ENCODE measurements around the gene EIF4A2. TPM values are rescaled to one million over a fixed set of nuclear protein-coding genes. Genes with fewer than 3 reads are reported as not detected.
A peak's percentile ranks its signal among the peaks of the same experiment; 100 is the strongest.
"Not testable (repeated sequence)": the region's sequence is repeated elsewhere in the genome, so short reads cannot be mapped to it uniquely, and the experiment has no call there.

The EIF4A2 gene
- total RNA-seq, 1 experiment from 2014 or later: 523 TPM

DNA sequence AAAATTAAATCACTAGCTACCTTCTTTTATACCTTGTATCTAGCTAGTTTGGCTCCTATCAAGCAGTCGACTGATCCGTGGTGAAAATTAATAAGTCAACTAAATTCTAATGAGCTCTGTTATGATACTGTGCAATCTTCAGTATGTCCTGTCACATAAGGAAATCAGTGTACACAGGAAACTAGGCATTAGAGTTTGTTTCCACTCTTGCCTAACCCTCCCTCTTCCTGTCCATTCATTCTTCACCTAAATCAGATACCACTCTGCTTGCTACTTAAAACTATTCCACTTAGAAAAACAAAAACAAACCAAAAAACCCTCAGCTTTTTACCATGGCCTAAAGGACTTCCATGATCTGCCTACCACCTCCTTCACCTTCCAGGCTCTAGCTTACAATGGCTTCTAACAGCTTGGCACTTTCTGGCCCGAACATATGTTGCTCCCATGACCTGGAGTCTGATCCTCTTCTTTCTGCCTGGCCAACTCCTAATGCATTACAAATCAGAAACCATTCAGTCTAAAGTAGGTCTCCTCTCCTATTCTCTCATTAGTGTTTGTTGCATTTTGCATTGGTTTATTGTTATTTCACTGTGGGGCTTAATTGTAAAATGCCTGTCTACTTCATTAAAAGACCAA, 15.0 kb downstream of the EIF4A2 start:
- no peaks in the 10 kb centered on the region for H3K27me3 ChIP-seq (ENCODE audit: control insufficient read depth, insufficient read depth, low read length)
- peaks cover 37% of the 10 kb centered on the region for H3K36me3 ChIP-seq (replicated peaks; ENCODE audit: control insufficient read depth, insufficient read depth, low read length)
- DNase-seq: no peak
- H3K4me3 ChIP-seq (ENCODE audit: insufficient read depth, low read depth, low read length): no peak overlapping the region

DNA sequence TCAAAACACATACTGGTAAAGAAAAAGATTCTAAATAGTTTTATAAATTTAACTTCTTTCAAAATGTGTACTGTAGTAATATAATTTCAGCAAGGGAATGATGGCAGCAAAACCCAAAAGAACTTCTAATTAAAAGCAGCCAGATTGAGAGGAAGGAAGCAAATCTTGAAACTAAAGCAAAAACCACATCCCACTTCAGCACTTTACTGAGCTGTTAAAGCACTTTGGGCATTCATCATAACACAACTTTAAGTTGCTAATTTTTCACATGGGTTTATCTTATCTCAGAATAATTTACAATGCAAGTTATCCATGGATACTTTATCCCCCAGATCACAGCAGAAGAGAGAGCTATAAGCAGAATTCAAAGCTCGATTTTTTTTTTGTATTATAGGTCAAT, 16.9 kb downstream of the EIF4A2 start:
- DNase-seq: no peak
- Histone ChIP-seq H3K36me3 (replicated peaks; ENCODE audit: control insufficient read depth, insufficient read depth, low read length) (peaks cover 31% of the 10 kb centered on the region), H3K27me3 (ENCODE audit: control insufficient read depth, insufficient read depth, low read length) (no peaks in the 10 kb centered on the region)

DNA sequence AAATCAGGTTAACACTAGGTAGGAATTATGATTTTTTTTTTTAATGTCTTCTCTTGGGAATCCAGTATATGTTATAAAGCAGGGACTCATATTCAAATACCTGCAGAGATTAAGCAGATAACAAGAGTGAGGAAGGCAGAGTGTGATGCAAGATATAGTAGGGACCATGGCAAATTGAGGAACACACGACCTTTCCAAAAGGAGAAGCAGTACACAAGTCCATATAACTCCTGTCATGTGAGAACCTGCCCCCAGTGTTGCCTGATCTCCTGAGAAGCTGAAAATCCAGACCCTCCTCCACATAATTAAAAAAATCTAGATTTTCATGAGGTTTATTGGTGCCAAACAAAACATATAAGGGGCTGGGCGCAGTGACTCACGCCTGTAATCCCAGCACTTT, 19.3 kb downstream of the EIF4A2 start:
- no peak for DNase-seq
- H3K27me3 ChIP-seq (ENCODE audit: control insufficient read depth, insufficient read depth, low read length): no peaks in the 10 kb centered on the region
- H3K4me3 ChIP-seq (ENCODE audit: insufficient read depth, low read depth, low read length): no peak overlapping the region
- peaks cover 23% of the 10 kb centered on the region for H3K36me3 ChIP-seq (replicated peaks; ENCODE audit: control insufficient read depth, insufficient read depth, low read length)

More for the DNA sequence above, 16.9 kb downstream of the EIF4A2 start:
- no peak overlapping the region for H3K4me3 ChIP-seq (ENCODE audit: insufficient read depth, low read depth, low read length)

DNA sequence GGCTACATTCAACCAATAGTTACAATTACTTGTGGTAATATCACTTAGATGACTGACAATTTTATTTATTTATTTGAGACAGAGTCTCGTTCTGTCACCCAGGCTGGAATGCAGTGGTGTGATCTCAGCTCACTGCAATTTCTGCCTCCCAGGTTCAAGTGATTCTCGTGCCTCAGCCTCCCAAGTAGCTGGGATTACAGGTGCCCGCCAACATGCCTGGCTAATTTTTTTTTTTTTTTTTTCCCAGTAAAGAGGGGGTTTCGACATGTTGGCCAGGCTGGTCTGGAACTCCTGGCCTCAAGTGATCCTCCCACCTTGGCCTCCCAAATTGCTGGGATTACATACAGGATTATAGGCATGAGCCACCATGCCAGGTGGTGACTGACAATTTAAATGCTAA, 20.1 kb downstream of the EIF4A2 start:
- H3K4me3 ChIP-seq (ENCODE audit: insufficient read depth, low read depth, low read length); DNase-seq; H3K27me3 ChIP-seq (ENCODE audit: control insufficient read depth, insufficient read depth, low read length): not testable (repeated sequence)
- H3K36me3 ChIP-seq (replicated peaks; ENCODE audit: control insufficient read depth, insufficient read depth, low read length): peaks cover 18% of the 10 kb centered on the region

DNA sequence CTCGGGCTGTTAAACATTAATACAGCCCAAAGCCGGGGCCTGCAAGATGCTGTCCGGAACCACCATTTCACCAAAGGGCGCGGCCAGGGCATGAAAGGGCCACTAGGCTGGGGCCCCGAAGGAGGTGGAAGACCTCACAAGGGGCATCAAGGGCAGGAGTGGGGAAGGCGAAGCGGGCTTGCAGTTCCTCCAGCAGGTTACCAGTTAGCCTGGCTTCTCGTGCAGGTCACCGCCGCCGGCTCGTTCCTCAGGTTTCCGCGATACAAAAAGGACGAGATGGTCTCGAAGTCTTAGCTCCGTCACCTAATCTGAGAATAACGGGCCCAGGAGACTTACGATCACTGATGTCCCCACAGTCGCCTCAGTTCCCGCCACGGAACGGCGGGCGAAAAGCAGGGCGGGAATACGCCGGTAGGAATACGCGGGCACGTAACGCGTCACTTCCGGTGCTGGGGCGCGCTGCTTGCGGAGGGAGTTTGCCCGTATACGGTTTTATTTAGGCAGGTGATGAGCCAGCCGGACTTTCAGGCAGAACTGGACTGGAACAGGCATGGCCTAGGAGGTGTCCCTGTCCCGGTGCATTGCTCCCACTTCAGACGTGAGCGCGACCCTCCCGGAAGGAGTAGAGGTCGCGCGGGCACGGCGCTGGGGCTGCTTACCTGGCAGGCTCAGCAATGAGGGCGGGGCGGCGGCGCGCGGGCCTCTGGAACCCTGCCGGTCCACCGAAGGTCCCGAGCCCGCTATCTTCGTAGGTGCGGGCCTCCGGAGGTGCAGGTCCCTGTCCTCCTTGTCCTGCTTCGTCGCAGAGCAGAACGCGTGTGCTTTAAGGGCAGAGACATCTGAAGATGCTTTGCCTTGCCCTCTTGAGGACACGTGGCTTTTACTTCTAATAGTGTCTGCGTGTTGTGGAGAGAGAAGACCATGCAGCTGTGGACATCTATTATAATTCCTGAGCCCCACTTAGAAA, 23.0 kb downstream of the EIF4A2 start, which contains the start of gene RFC4:
Gene RFC4, minus strand, starts transcription at position 394 of the 967 bp plus-strand sequence. CDS start 1,769 bp downstream, outside the sequence.
- Histone ChIP-seq H3K36me3 (replicated peaks; ENCODE audit: control insufficient read depth, insufficient read depth, low read length) (peaks cover 8% of the 10 kb centered on the region), H3K27me3 (ENCODE audit: control insufficient read depth, insufficient read depth, low read length) (no peaks in the 10 kb centered on the region), H3K4me3 (ENCODE audit: insufficient read depth, low read depth, low read length) (peak within 1 kb of the TSS; percentile 93)
- peak; percentile 86 for DNase-seq

DNA sequence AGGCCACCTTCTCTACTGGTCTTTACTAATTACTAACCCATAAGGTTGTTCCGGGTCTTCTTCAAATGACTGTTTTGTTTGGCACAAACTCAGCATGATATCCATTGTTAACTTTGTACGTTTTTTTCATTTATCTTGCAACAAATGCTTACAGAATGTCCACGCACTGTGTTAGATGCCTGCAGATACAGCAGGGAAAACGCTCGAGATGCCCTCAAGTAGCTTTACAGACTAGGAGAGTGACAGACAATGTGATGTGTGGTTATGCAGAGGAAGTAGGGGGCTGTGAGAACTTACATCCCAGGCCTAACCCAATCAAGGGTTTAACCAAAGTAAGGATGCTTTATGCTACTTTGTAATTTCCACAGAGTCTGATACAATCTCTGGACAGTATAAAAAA, 23.9 kb downstream of the EIF4A2 start:
- Histone ChIP-seq H3K4me3 (ENCODE audit: insufficient read depth, low read depth, low read length) (no peak overlapping the region), H3K36me3 (replicated peaks; ENCODE audit: control insufficient read depth, insufficient read depth, low read length) (peaks cover 8% of the 10 kb centered on the region), H3K27me3 (ENCODE audit: control insufficient read depth, insufficient read depth, low read length) (no peaks in the 10 kb centered on the region)
- DNase-seq: peak; percentile 31

DNA sequence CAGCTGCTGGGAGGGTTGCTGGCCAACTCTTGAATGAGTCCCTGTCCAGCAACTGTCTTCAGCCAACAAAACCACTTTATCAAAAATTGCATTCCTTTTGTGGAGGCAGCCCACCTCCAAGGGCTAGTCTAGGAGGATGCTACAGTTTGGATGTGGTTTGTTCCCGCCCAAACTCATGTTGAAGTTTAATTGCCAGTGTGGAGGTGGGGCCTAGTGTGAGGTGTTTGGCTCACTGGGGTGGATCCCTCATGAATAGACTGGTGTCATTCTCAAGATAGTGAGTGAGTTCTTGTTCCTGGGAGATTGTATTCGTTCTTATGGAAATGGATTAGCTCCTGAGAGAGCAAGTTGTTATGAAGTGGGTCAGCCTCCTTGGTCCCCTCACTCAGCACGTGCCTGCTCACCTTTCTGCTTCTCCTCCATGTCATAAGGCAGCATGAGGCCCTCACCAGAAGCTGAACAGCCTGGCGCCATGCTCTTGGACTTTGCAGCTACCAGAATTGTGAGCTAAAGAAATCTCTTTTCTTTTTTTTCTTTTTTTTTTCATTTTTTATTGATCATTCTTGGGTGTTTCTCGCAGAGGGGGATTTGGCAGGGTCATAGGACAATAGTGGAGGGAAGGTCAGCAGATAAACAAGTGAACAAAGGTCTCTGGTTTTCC, 27.1 kb downstream of the EIF4A2 start:
- H3K27me3 ChIP-seq (ENCODE audit: control insufficient read depth, insufficient read depth, low read length): no peaks in the 10 kb centered on the region
- DNase-seq: no peak
- H3K36me3 ChIP-seq (replicated peaks; ENCODE audit: control insufficient read depth, insufficient read depth, low read length): no peaks in the 10 kb centered on the region
- no peak overlapping the region for H3K4me3 ChIP-seq (ENCODE audit: insufficient read depth, low read depth, low read length)

DNA sequence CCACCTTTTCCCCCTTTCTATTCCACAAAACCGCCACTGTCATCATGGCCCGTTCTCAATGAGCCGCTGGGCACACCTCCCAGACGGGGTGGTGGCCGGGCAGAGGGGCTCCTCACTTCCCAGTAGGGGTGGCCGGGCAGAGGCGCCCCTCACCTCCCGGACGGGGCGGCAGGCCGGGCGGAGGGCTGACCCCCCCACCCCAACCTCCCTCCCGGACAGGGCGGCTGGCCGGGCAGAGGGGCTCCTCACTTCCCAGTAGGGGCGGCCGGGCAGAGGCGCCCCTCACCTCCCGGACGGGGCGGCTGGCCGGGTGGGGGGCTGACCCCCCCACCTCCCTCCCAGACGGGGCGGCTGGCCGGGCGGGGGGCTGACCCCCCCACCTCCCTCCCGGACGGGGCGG, 27.9 kb downstream of the EIF4A2 start:
- H3K27me3 ChIP-seq (ENCODE audit: control insufficient read depth, insufficient read depth, low read length); DNase-seq; H3K4me3 ChIP-seq (ENCODE audit: insufficient read depth, low read depth, low read length); H3K36me3 ChIP-seq (replicated peaks; ENCODE audit: control insufficient read depth, insufficient read depth, low read length): not testable (repeated sequence)

DNA sequence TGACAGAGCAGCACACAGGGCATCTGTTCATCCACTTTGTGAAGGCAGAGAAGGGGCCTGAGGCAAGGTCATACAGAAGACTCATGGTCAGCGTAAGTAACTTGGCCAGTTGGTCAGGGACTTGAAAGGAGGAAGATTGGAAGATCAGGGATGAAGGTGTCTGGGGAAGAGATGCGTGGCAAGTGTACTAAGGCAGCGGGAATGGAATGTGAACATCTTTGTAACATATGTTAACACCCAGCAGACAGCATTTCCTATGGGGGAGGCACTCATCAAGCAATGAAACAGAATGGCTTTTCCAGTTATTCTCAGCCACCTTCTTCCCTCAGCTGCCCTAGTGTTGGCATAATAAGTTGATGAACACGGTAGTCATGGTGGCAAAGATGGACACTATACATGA, 30.7 kb downstream of the EIF4A2 start:
- DNase-seq: no peak
- Histone ChIP-seq H3K4me3 (ENCODE audit: insufficient read depth, low read depth, low read length) (no peak overlapping the region), H3K36me3 (replicated peaks; ENCODE audit: control insufficient read depth, insufficient read depth, low read length) (no peaks in the 10 kb centered on the region), H3K27me3 (ENCODE audit: control insufficient read depth, insufficient read depth, low read length) (no peaks in the 10 kb centered on the region)

DNA sequence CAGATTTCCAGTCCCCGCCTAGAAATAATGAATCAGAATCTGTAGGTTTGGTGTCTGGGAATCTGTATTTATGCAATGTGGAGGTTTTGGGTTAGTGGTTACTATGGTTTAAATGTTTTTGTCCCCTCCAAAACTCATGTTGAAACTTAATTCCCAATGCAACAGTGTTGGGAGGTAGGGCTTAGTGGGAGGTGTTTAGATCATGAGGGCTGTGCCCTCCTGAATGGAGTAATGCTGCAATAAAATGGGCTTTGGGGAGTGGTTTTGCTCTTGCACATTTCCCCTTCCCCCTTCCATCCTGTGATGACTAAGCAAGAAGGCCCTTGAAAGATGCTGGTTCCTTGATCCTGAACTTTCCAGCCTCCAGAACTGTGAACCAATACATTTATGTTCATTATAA, 32.1 kb downstream of the EIF4A2 start:
- H3K4me3 ChIP-seq (ENCODE audit: insufficient read depth, low read depth, low read length): no peak overlapping the region
- no peak for DNase-seq
- no peaks in the 10 kb centered on the region for H3K27me3 ChIP-seq (ENCODE audit: control insufficient read depth, insufficient read depth, low read length)
- H3K36me3 ChIP-seq (replicated peaks; ENCODE audit: control insufficient read depth, insufficient read depth, low read length): no peaks in the 10 kb centered on the region

DNA sequence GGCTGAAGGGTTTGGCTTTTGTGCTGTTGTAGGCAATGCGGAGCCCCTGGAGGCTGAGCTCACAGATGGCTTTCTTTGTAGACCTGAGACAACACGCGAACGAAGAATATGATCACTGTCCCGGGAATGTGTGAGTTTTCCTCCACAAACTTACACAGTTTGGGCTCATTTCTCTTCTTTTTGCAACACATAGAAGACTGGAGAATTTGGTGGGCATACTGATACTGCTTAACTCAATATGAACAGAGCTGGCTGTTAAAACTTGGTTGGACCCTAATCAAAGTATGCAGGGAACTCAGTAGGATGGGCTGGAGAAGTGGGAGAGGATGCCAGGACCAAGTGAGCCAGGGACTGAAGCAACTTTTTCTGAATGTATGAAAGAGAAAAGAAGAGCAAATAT, 35.1 kb downstream of the EIF4A2 start:
- H3K27me3 ChIP-seq (ENCODE audit: control insufficient read depth, insufficient read depth, low read length): no peaks in the 10 kb centered on the region
- H3K4me3 ChIP-seq (ENCODE audit: insufficient read depth, low read depth, low read length): no peak overlapping the region
- DNase-seq: no peak
- no peaks in the 10 kb centered on the region for H3K36me3 ChIP-seq (replicated peaks; ENCODE audit: control insufficient read depth, insufficient read depth, low read length)

DNA sequence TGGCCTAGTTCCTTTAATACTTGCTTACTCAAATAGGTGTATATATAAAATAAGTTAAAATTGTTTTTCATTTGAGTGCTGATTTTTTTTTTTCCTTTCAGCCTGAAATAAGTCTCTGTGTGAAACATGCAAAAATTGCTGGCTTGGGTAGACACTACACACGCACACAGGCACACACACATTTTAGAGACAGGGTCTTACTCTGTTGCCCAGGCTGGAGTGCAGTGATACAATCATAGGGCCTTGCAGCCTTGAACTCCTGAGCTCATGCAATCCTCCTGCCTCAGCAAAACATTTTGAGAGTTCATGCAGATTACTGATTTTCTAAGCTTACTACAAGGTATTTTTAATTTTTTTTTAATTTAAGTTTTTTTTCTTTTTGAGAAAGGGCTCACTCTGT, 35.6 kb downstream of the EIF4A2 start:
- no peak for DNase-seq
- Histone ChIP-seq H3K36me3 (replicated peaks; ENCODE audit: control insufficient read depth, insufficient read depth, low read length) (no peaks in the 10 kb centered on the region), H3K27me3 (ENCODE audit: control insufficient read depth, insufficient read depth, low read length) (no peaks in the 10 kb centered on the region), H3K4me3 (ENCODE audit: insufficient read depth, low read depth, low read length) (no peak overlapping the region)

DNA sequence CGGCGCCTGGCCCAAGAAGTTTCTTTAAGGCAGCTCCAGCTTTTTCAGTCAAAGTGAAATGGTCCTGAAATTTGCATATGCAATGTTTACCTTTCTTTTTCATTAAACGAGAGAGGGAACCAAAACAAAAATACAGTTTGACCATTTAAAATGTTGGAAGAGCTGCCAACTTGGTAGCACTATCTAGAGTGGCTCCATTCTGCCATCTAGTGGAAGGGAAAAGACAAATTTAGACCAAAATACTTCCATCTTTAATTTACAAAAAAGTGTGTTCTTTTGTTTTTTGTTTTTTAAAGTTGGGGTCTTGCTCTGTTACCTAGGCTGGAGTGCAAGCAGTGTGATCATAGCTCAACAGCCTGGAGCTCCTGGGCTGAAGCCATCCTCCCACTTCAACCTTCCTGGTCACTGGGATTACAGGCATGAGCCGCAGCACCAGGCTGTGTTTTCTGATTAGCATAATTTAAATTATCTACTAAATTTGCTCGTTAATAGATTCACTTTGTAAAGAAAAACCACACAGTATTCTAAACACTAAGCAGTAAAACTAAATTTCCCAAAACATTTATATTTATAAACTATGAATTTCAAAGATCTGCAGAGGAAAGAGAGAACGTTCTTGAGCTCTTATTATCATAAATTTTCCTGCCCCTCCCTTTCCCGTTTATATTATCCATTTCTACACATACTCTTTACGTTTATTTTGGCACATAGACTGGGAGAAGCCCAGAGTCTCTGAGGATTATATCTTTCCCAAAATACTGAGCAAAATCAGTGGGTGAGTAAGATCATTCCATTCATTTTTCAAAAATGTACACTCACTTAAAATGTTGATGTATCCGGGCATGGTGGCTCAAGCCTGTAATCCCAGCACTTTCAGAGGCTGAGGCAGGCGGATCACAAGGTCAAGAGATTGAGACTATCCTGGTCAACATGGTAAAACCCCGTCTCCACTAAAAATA, 38.3 kb downstream of the EIF4A2 start:
- DNase-seq: peak; percentile 53
- H3K36me3 ChIP-seq (replicated peaks; ENCODE audit: control insufficient read depth, insufficient read depth, low read length): no peaks in the 10 kb centered on the region
- no peak overlapping the region for H3K4me3 ChIP-seq (ENCODE audit: insufficient read depth, low read depth, low read length)
- H3K27me3 ChIP-seq (ENCODE audit: control insufficient read depth, insufficient read depth, low read length): peaks cover 22% of the 10 kb centered on the region

DNA sequence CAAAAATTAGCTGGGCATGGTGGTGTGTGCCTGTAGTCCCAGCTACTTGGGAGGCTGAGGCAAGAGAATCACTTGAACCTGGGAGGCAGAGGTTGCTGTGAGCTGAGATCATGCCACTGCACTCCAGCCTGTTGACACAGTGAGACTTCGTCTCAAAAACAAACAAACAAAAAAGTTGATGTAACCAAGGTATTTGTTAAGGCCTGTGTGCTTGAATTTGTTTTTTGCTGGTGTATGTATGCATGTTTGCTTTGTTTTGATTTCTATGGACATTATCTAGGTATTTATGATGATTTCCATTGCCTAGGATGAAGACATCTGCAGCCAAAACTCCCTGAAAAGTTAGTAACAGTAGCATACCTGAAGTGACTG, 39.0 kb downstream of the EIF4A2 start:
- not testable (repeated sequence) for DNase-seq; H3K4me3 ChIP-seq (ENCODE audit: insufficient read depth, low read depth, low read length); H3K36me3 ChIP-seq (replicated peaks; ENCODE audit: control insufficient read depth, insufficient read depth, low read length)
- H3K27me3 ChIP-seq (ENCODE audit: control insufficient read depth, insufficient read depth, low read length): peaks cover 24% of the 10 kb centered on the region

Measured in H7 (cell line).